Stimulated activated CD4-positive, alpha-beta T cell treated with anti-CD3 and anti-CD28 coated beads, Interleukin-4, amount 100 ng/mL, for 48 hours (primary cell): ENCODE measurements around the gene UBA1.

Experiments used
- DNase-seq, 2 donors: peaks; one replicate each; pipeline ENCODE4 v3.0.0-alpha.2; 2020; ENCODE audit warnings: low read depth in 2 of 2

The UBA1 gene

GRCh38 chrX:47212381-47213293 is 19.0 kb downstream of the UBA1 start:
- DNase-seq = no peak

GRCh38 chrX:47214435-47215077 is 20.9 kb downstream of the UBA1 start:
- no peak for DNase-seq

GRCh38 chrX:47215291-47215900 is 21.8 kb downstream of the UBA1 start:
- no peak for DNase-seq

- no peak for DNase-seq
Measured at GRCh38 chrX:47216393-47216925, 22.8 kb downstream of the UBA1 start.

GRCh38 chrX:47217121-47217851 is 23.7 kb downstream of the UBA1 start:
- DNase-seq = no peak

GRCh38 chrX:47217852-47218279 is 24.2 kb downstream of the UBA1 start:
- peak; percentile 86 to 90 for DNase-seq

GRCh38 chrX:47218280-47218919 is 24.8 kb downstream of the UBA1 start, which contains the start of gene CDK16:
Gene CDK16, plus strand, starts transcription at chrX:47218681. Its CDS starts 4,877 bp downstream, at chrX:47223558.
- DNase-seq = peak; percentile 36 to 48

GRCh38 chrX:47218920-47219815 is 25.5 kb downstream of the UBA1 start:
- peak; percentile 32 to 38 for DNase-seq

- no peak for DNase-seq
Measured at GRCh38 chrX:47221756-47222155, 28.1 kb downstream of the UBA1 start.

- no peak for DNase-seq
Measured at GRCh38 chrX:47222751-47223350, 29.2 kb downstream of the UBA1 start.

- DNase-seq = no peak
Measured at GRCh38 chrX:47223476-47224250, 30.0 kb downstream of the UBA1 start.

GRCh38 chrX:47224266-47224895 is 30.8 kb downstream of the UBA1 start:
- DNase-seq = no peak

GRCh38 chrX:47224896-47225290 is 31.3 kb downstream of the UBA1 start:
- DNase-seq = no peak

- no peak for DNase-seq
Measured at GRCh38 chrX:47226071-47226470, 32.4 kb downstream of the UBA1 start.

- no peak for DNase-seq
Measured at GRCh38 chrX:47226531-47227333, 33.1 kb downstream of the UBA1 start.

GRCh38 chrX:47227334-47227583 is 33.6 kb downstream of the UBA1 start:
- DNase-seq = no peak

- DNase-seq = no peak
Measured at GRCh38 chrX:47228550-47229270, 35.1 kb downstream of the UBA1 start.
